Measurements from ENCODE around the gene TMEM183A. TPM values are rescaled to one million over a fixed set of nuclear protein-coding genes. Genes with fewer than 3 reads are reported as not detected.
"Not testable (repeated sequence)": the region's sequence is repeated elsewhere in the genome, so short reads cannot be mapped to it uniquely, and the experiment has no call there.

Gene TMEM183A
- total and polyA plus RNA-seq, 2 of the 4 experiments (the other 2 are of a cell fraction): 56.8 to 63.1 TPM

GRCh38 chr1:203022855-203023254, 15.7 kb downstream of the TMEM183A start:
- H3K9me3 ChIP-seq (ENCODE audit: control insufficient read depth, insufficient read depth, low read length); H2BK20ac ChIP-seq (ENCODE audit: low read depth, low read length); H4K8ac ChIP-seq (ENCODE audit: low read depth in 2 of 2, low read length in 2 of 2); H3K4me2 ChIP-seq (ENCODE audit: low read depth, low read length); POLR2A ChIA-PET (ENCODE audit: unreplicated experiment); H3K27ac ChIP-seq (ENCODE audit: insufficient read depth, low read length); H2BK120ac ChIP-seq (ENCODE audit: low read depth, low read length); H4K5ac ChIP-seq (ENCODE audit: low read depth, low read length); H2AK9ac ChIP-seq (replicated peaks; ENCODE audit: low read depth, low read length, poor library complexity); H3K4ac ChIP-seq (ENCODE audit: low read depth, low read length); H2BK5ac ChIP-seq (ENCODE audit: low read depth, low read length, poor library complexity, severe bottlenecking); DNase-seq; H3K4me1 ChIP-seq (ENCODE audit: control insufficient read depth, insufficient read depth, low read length); H2AK5ac ChIP-seq (ENCODE audit: low read depth, low read length); in situ Hi-C loops (cut with MboI; ENCODE audit: low sequenced_read_pairs); H3K23ac ChIP-seq (ENCODE audit: low read depth, low read length); H3K9ac ChIP-seq (ENCODE audit: low read depth, low read length); H3K14ac ChIP-seq (replicated peaks; ENCODE audit: low read depth, low read length); H3K56ac ChIP-seq (ENCODE audit: extremely low read depth, insufficient read depth, low read length); H2BK15ac ChIP-seq (ENCODE audit: low read depth, low read length); H4K20me1 ChIP-seq (ENCODE audit: insufficient read depth, low read length); H3K27me3 ChIP-seq (ENCODE audit: control insufficient read depth, insufficient read depth, low read length); dilution Hi-C loops (cut with HindIII; ENCODE audit: low sequenced_read_pairs, unreplicated experiment); H4K91ac ChIP-seq (ENCODE audit: insufficient read depth, low read depth, low read length); BruUV-seq (replicated peaks); H3K9me1 ChIP-seq (ENCODE audit: insufficient read depth, low read length); H3K18ac ChIP-seq (ENCODE audit: low read depth, low read length); H2AFZ ChIP-seq (replicated peaks; ENCODE audit: low read length, poor library complexity); intact Hi-C loops (cut with micrococcal nuclease); CTCF ChIA-PET; H3K4me3 ChIP-seq (ENCODE audit: insufficient read depth, low read depth, low read length): not testable (repeated sequence)
- Histone ChIP-seq H3K36me3 (ENCODE audit: control insufficient read depth, insufficient read depth, low read length) (peaks cover 21% of the 10 kb centered on the region), H3K79me1 (ENCODE audit: low read depth in 1 of 2, low read length in 2 of 2) (peaks cover 11 to 14% of the 10 kb centered on the region in 2 experiments)
- peak; percentile 28 for ATAC-seq (ENCODE audit: low read depth)
- WGBS, 2 experiments (ENCODE audit: extremely low coverage in 2 of 2, insufficient read length in 1 of 2): no CpG with 5 or more reads among the region's 10 CpGs
